GM12878 (cell line): Measurements from ENCODE around the gene SLC38A9. TPM values are rescaled to one million over a fixed set of nuclear protein-coding genes. Genes with fewer than 3 reads are reported as not detected.

Experiments
- ATAC-seq: fragments of 200-7000 bp; cut with Tn5 transposase; 3 replicates; pipeline ENCODE4 v1.9.1; 2020; ENCODE audit warnings: mild to moderate bottlenecking, moderate library complexity
- BruUV-seq: library from RNA; stranded (reverse); fragments of 400-500 nt; replicated peaks from 2 replicates; lab custom pipeline; 2021; lab: Mats Ljungman, UMichigan
- CTCF ChIA-PET: fragments of 300-600 bp; sonication (Branson Sonifier 250); formaldehyde crosslinking; extraction: SDS; loops from one replicate; lab custom pipeline; 2021; ENCODE audit warnings: inconsistent platforms; lab: Yijun Ruan, JAX
- POLR2A ChIA-PET: fragments of 350-600 bp; formaldehyde crosslinking; extraction: SDS; loops from one replicate; lab custom pipeline; 2021; ENCODE audit warnings: inconsistent platforms; lab: Charles Lee
- RAD21 ChIA-PET: fragments of 300-600 bp; sonication (Branson Sonifier 250); formaldehyde crosslinking; loops from one replicate; lab custom pipeline; 2023; ENCODE audit warnings: antibody characterized with exemption; ENCODE audit not compliant: unreplicated experiment; lab: Charles Lee
- SMC1A ChIA-PET: fragments of 300-600 bp; sonication (Branson Sonifier 250); formaldehyde crosslinking; loops from one replicate; lab custom pipeline; 2023; ENCODE audit not compliant: unreplicated experiment, uncharacterized antibody; lab: Charles Lee
- DNase-seq: peaks from one replicate; pipeline ENCODE4 v3.0.0-alpha.2; 2011; ENCODE audit warnings: low read depth, low spot score
- FAIRE-seq: peaks from 3 replicates; lab custom pipeline; 2011; peaks lifted over from hg19 to GRCh38; lab: Jason Lieb, UNC
- H2AFZ ChIP-seq: 2 replicates; pipeline ENCODE4 v1.6.0; 2011; ENCODE audit warnings: low read depth, low read length, control low read depth; ENCODE audit not compliant: control insufficient read depth
- H3K27ac ChIP-seq: 2 replicates; pipeline ENCODE4 v1.5.1; 2011; ENCODE audit warnings: control low read depth; ENCODE audit not compliant: control insufficient read depth, insufficient read depth
- H3K27me3 ChIP-seq, 2 experiments: replicated peaks in 1 of 2; 2 replicates each; pipeline versions ENCODE4 v1.6.0 to v1.6.1; 2011; ENCODE audit warnings: low read length in 1 of 2; ENCODE audit not compliant: control insufficient read depth in 2 of 2, insufficient read depth in 2 of 2
- H3K36me3 ChIP-seq, 2 experiments: 2 replicates each; pipeline ENCODE4 v1.5.1; 2011; ENCODE audit warnings: low read length in 1 of 2; ENCODE audit not compliant: control insufficient read depth in 2 of 2, insufficient read depth in 2 of 2
- H3K4me1 ChIP-seq: 2 replicates; pipeline ENCODE4 v1.6.1; 2011; ENCODE audit warnings: mild to moderate bottlenecking, low read length, moderate library complexity, mixed read lengths; ENCODE audit not compliant: control insufficient read depth, insufficient read depth
- H3K4me2 ChIP-seq: 2 replicates; pipeline ENCODE4 v1.6.0; 2011; ENCODE audit warnings: control low read depth; ENCODE audit not compliant: control insufficient read depth, insufficient read depth
- H3K4me3 ChIP-seq: fragments of 200-600 bp; sonication (generic); 2 replicates; pipeline ENCODE4 v1.5.1; 2016
- H3K79me2 ChIP-seq: 2 replicates; pipeline ENCODE4 v1.6.0; 2011; ENCODE audit warnings: low read length; ENCODE audit not compliant: control insufficient read depth, insufficient read depth
- H3K9ac ChIP-seq: 2 replicates; pipeline ENCODE4 v1.8.0; 2011; ENCODE audit warnings: low read length, control low read depth, mixed read lengths; ENCODE audit not compliant: control insufficient read depth, insufficient read depth
- H3K9me3 ChIP-seq: replicated peaks from 3 replicates; pipeline ENCODE4 v1.5.1; 2011; ENCODE audit warnings: mild to moderate bottlenecking, low read length; ENCODE audit not compliant: control insufficient read depth, insufficient read depth
- H4K20me1 ChIP-seq: 2 replicates; pipeline ENCODE4 v1.6.0; 2011; ENCODE audit not compliant: control insufficient read depth, insufficient read depth
- EP300 ChIP-seq, 2 experiments: fragments of 150-350 bp in 1 of 2; IDR thresholded peaks; 2 replicates each; pipeline ENCODE4 v1.6.1; 2011 to 2012; ENCODE audit warnings: low read depth in 2 of 2, low read length in 2 of 2, borderline replicate concordance in 1 of 2, improper control_type of control experiment in 1 of 2, inconsistent platforms in 1 of 2; ENCODE audit not compliant: control insufficient read depth in 1 of 2
- ETV6 ChIP-seq, 2 experiments: fragments of 450-650 bp in 1 of 2; IDR thresholded peaks in 1 of 2; conservative IDR thresholded peaks in 1 of 2; 2 replicates each; pipeline ENCODE4 v1.6.1; 2014; ENCODE audit warnings: antibody characterized with exemption in 1 of 2, borderline replicate concordance in 1 of 2, low read depth in 1 of 2, mild to moderate bottlenecking in 1 of 2, moderate library complexity in 1 of 2
- MTA2 ChIP-seq: fragments of 450-650 bp; IDR thresholded peaks from 2 replicates; pipeline ENCODE4 v1.6.1; 2016; ENCODE audit warnings: low read depth, mild to moderate bottlenecking, moderate library complexity
- NKRF ChIP-seq: fragments of 450-650 bp; conservative IDR thresholded peaks from 2 replicates; pipeline ENCODE4 v1.6.1; 2017; ENCODE audit warnings: mild to moderate bottlenecking, moderate library complexity
- SMARCA5 ChIP-seq: fragments of 450-650 bp; IDR thresholded peaks from 2 replicates; pipeline ENCODE4 v1.6.1; 2017; ENCODE audit warnings: mild to moderate bottlenecking
- ZNF274 ChIP-seq: IDR thresholded peaks from one replicate; pipeline ENCODE4 v1.8.0; 2011; ENCODE audit not compliant: insufficient read length, insufficient read depth
- ZNF384 ChIP-seq: IDR thresholded peaks from 2 replicates; pipeline ENCODE4 v1.6.1; 2012; ENCODE audit warnings: low read depth, mild to moderate bottlenecking, low read length, improper control_type of control experiment, borderline replicate concordance
- WGBS: methylation state at CpG from one replicate; pipeline ENCODE4 v1.1.6; 2016; ENCODE audit warnings: low lambda C conversion rate; ENCODE audit not compliant: insufficient replicate concordance, insufficient coverage; ENCODE audit errors: missing lambda C conversion rate; 5-methylcytosine and 5-hydroxymethylcytosine counted together
- in situ Hi-C: fragments of 300-500 bp; cut with MboI; formaldehyde crosslinking; loops from 9 replicates; pipeline ENCODE4 v1.14.3; 2018; ENCODE audit warnings: mixed read lengths
- intact Hi-C: fragments of 100-400 bp; cut with micrococcal nuclease; formaldehyde crosslinking; loops from one replicate; pipeline ENCODE4 v1.14.2; 2022; ENCODE audit not compliant: unreplicated experiment
- polyA plus RNA-seq, 11 experiments: library from polyadenylated mRNA; depleted of rRNA in 4 of 11; unstranded in 6 of 11; stranded (reverse) in 5 of 11; fragments of >200 nt; fragmentation: Nextera tagmentation in 4 of 11; fragmentation: Illumina TruSeq in 1 of 11; extraction: Ambion mirVana in 4 of 11; extraction: Trizol in 1 of 11; gene quantifications; 1 replicate in 1 of 11; 2 replicates in 10 of 11; pipeline versions ENCODE4 v1.2.1 to v1.2.3, GENCODE V29; 2011 to 2016; ENCODE audit warnings: inconsistent platforms in 2 of 11, missing spikeins in 2 of 11, low read depth in 1 of 11
- total RNA-seq, 4 experiments: library from RNA; depleted of rRNA in 3 of 4; stranded (reverse); fragments of >200 nt in 3 of 4; fragmentation: Illumina TruSeq in 1 of 4; extraction: Trizol in 1 of 4; gene quantifications; 2 replicates each; pipeline versions ENCODE4 v1.2.1 to v1.2.3, GENCODE V29; 2013 to 2021

The SLC38A9 gene
- total and polyA plus RNA-seq, 10 of the 15 experiments (the other 5 are each of a cell fraction or from before 2014, with no cell fraction given): 8.5 to 35.1 (median 23.0) TPM

DNA sequence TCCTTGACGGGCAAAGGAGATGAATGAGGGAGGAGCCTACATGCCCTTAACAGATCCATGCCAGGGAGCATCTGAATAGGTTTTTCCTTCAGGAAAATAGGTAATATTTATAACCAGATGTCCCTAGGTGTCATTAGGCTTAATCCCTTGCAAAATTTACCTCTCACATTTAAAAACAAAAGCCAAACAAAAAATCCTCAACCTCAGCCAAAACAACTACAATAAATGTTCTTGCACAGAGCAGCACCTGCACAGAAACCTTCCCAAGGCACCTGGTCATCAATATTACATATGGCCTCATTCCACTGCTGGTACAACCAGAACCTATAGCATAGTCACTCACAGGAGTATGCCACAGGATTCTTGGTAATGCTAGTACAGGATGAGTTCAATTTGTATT, 30.1 kb downstream of the SLC38A9 start:
- SMC1A ChIA-PET: no interaction called here
- FAIRE-seq: no peak
- H2AFZ ChIP-seq: no peak overlapping the region
- TF ChIP-seq SMARCA5 (no peak), ZNF274 (no peak), EP300 (IDR thresholded peaks at IDR 0.05; ENCODE audit: borderline replicate concordance in 1 of 2, control insufficient read depth in 1 of 2, low read depth in 2 of 2, low read length in 2 of 2) (no peak), NKRF (no peak), ZNF384 (no peak), MTA2 (no peak), ETV6 (conservative IDR thresholded peaks at IDR 0.05 in 1 of 2, IDR thresholded peaks at IDR 0.05 in 1 of 2; ENCODE audit: borderline replicate concordance in 1 of 2, low read depth in 1 of 2) (no peak)
- H3K27ac ChIP-seq: no peak overlapping the region
- RAD21 ChIA-PET: no interaction called here
- no peaks in the 10 kb centered on the region for H3K36me3 ChIP-seq
- CTCF ChIA-PET: no interaction called here
- H3K9ac ChIP-seq: no peak overlapping the region
- H3K4me1 ChIP-seq: no peaks in the 10 kb centered on the region
- 100% methylated on average over 1 of the region's 1 CpG for WGBS
- no TSS peak for BruUV-seq
- no peak overlapping the region for H3K4me2 ChIP-seq
- no peaks in the 10 kb centered on the region for H3K27me3 ChIP-seq
- ATAC-seq: no peak
- H3K9me3 ChIP-seq: no peaks in the 10 kb centered on the region
- intact Hi-C loops (no loop called here), in situ Hi-C loops (loop anchor here (10.0 kb wide), 1 partner anchor 337 kb away; no protein-coding TSS in a partner anchor)
- no peak overlapping the region for H3K4me3 ChIP-seq
- no peaks in the 10 kb centered on the region for H4K20me1 ChIP-seq
- no peak for DNase-seq
- H3K79me2 ChIP-seq: no peaks in the 10 kb centered on the region
- POLR2A ChIA-PET: no interaction called here
